DOHH2 (cell line): ENCODE data around the gene CAPN3.

ENCODE experiments used
- H3F3A ChIP-seq: fragments of 200-600 bp; sonication (generic), shearing (Covaris generic); 2 replicates; pipeline ENCODE4 v1.6.0; 2016; ENCODE audit warnings: antibody characterized with exemption, mild to moderate bottlenecking; ENCODE audit not compliant: control insufficient read depth, insufficient read depth
- H3K27ac ChIP-seq: fragments of 200-600 bp; sonication (generic); 2 replicates; pipeline ENCODE4 v1.5.1; 2014; ENCODE audit warnings: low read depth, mild to moderate bottlenecking, low read length, moderate library complexity
- H3K27me3 ChIP-seq: fragments of 200-600 bp; sonication (generic); 2 replicates; pipeline ENCODE4 v1.6.1; 2014; ENCODE audit warnings: mild to moderate bottlenecking, low read length, mixed read lengths; ENCODE audit not compliant: control insufficient read depth
- H3K36me3 ChIP-seq: fragments of 200-600 bp; sonication (generic); 2 replicates; pipeline ENCODE4 v1.6.1; 2014; ENCODE audit warnings: mild to moderate bottlenecking, low read length, moderate library complexity, mixed read lengths; ENCODE audit not compliant: control insufficient read depth
- H3K4me1 ChIP-seq: fragments of 200-600 bp; sonication (generic); 2 replicates; pipeline ENCODE4 v1.6.1; 2014; ENCODE audit warnings: mild to moderate bottlenecking, low read length, mixed read lengths; ENCODE audit not compliant: control insufficient read depth
- H3K4me2 ChIP-seq: fragments of 200-600 bp; sonication (generic); 2 replicates; pipeline ENCODE4 v1.6.0; 2014; ENCODE audit warnings: mild to moderate bottlenecking, low read length, moderate library complexity
- H3K4me3 ChIP-seq: fragments of 200-600 bp; sonication (generic); 2 replicates; pipeline ENCODE4 v1.5.1; 2014; ENCODE audit warnings: mild to moderate bottlenecking, low read length, mixed read lengths
- H3K79me2 ChIP-seq: fragments of 200-600 bp; sonication (generic); 2 replicates; pipeline ENCODE4 v1.6.1; 2014; ENCODE audit warnings: mild to moderate bottlenecking, low read length, mixed read lengths; ENCODE audit not compliant: control insufficient read depth
- H3K9me2 ChIP-seq: fragments of 200-600 bp; sonication (generic); replicated peaks from 2 replicates; pipeline ENCODE4 v1.6.1; 2014; ENCODE audit warnings: mild to moderate bottlenecking, low read length, mixed read lengths; ENCODE audit not compliant: control insufficient read depth
- H3K9me3 ChIP-seq: fragments of 200-600 bp; sonication (generic); 2 replicates; pipeline ENCODE4 v1.6.1; 2014; ENCODE audit warnings: antibody characterized with exemption, low read length, mixed read lengths; ENCODE audit not compliant: control insufficient read depth, insufficient read depth
- H4K20me1 ChIP-seq: fragments of 200-600 bp; sonication (generic); 2 replicates; pipeline ENCODE4 v1.6.0; 2014; ENCODE audit warnings: low read depth, mild to moderate bottlenecking, antibody characterized with exemption, low read length, moderate library complexity; ENCODE audit not compliant: control insufficient read depth, insufficient read depth
- EZH2phosphoT487 ChIP-seq: fragments of 200-600 bp; sonication (generic); IDR thresholded peaks from 2 replicates; pipeline ENCODE4 v1.6.1; 2017; ENCODE audit warnings: borderline replicate concordance, mild to moderate bottlenecking, antibody characterized with exemption, low read length, moderate library complexity, mixed read lengths
- TF ChIP-seq, protein P1 (sequence below): fragments of 200-600 bp; sonication (generic); IDR thresholded peaks from one replicate; pipeline ENCODE4 v1.5.1; 2014; ENCODE audit warnings: antibody characterized with exemption, mild to moderate bottlenecking, low read depth, low read length; ENCODE audit not compliant: poor library complexity, severe bottlenecking

The CAPN3 gene

DNA sequence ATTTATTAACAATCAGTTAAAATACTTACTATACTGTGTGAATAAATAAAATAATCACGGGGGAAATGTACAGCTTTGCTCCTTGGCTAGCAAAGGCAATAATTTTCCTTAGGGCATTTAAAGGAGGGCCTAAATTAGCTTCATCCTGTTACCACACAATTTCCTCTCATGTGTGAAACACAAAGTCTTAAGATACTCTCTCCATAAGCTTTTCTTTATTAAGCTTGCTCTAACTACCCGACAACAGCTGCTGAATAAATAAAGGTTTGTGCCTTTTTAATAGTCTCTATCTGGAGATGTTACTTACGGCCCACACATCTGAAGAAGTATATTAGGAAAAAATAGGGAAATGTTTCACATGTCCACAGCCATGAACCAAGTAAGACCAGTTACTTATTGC lies 102.0 kb downstream of the CAPN3 start:
- Histone ChIP-seq H3F3A (peaks cover 10% of the 10 kb centered on the region; the same call in 1 of the 2 replicates), H3K4me1 (peaks cover 39% of the 10 kb centered on the region), H3K27ac (no peak overlapping the region), H3K4me3 (no peak overlapping the region), H4K20me1 (no peaks in the 10 kb centered on the region), H3K4me2 (no peak overlapping the region), H3K79me2 (peaks cover 20% of the 10 kb centered on the region), H3K27me3 (no peaks in the 10 kb centered on the region), H3K36me3 (peaks cover 39% of the 10 kb centered on the region), H3K9me2 (no peaks in the 10 kb centered on the region), H3K9me3 (no peaks in the 10 kb centered on the region)
- TF ChIP-seq EZH2phosphoT487: no peak
- TF ChIP-seq, protein P1, sequence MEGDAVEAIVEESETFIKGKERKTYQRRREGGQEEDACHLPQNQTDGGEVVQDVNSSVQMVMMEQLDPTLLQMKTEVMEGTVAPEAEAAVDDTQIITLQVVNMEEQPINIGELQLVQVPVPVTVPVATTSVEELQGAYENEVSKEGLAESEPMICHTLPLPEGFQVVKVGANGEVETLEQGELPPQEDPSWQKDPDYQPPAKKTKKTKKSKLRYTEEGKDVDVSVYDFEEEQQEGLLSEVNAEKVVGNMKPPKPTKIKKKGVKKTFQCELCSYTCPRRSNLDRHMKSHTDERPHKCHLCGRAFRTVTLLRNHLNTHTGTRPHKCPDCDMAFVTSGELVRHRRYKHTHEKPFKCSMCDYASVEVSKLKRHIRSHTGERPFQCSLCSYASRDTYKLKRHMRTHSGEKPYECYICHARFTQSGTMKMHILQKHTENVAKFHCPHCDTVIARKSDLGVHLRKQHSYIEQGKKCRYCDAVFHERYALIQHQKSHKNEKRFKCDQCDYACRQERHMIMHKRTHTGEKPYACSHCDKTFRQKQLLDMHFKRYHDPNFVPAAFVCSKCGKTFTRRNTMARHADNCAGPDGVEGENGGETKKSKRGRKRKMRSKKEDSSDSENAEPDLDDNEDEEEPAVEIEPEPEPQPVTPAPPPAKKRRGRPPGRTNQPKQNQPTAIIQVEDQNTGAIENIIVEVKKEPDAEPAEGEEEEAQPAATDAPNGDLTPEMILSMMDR: no peak
